ENCODE data around the gene CDK15.

DNA sequence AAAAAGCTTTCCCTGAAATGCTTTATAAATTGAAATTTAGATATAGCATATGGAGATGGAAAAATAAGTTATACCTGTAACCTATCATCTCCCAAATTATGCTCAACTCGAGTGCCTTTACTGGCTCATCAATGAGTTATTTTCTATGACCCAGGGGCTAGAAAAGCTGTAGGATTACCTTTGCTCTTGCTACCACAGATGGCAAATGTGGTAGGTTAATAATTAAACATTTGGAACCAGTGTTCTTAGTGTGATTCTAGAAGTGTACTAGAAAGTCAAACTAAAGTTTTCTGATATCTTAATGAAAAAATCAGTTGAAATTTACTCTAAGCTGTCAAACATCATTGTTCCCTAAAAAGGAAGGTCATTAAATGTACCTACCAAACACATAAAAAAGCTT, 48.1 kb upstream of the CDK15 start:
- no peak for TF ChIP-seq CTCF (IDR thresholded peaks at IDR 0.05; ENCODE audit: low read length)
- no peak for TF ChIP-seq EZH2 (optimal IDR thresholded peaks at IDR 0.05; ENCODE audit: low read depth, low read length)

Measured in MM.1S (cell line).